KOPT-K1 (cell line): ENCODE results near the gene CALN1.
"Not testable (repeated sequence)": the region's sequence is repeated elsewhere in the genome, so short reads cannot be mapped to it uniquely, and the experiment has no call there.

ENCODE experiments used
- H3K27ac ChIP-seq: fragments of 200-600 bp; sonication (generic); 2 replicates; pipeline ENCODE4 v1.5.1; 2016; ENCODE audit warnings: antibody characterized with exemption, mild to moderate bottlenecking, low read depth, low read length; ENCODE audit not compliant: poor library complexity, severe bottlenecking
- H3K36me3 ChIP-seq: fragments of 200-600 bp; sonication (generic); 2 replicates; pipeline ENCODE4 v1.5.1; 2017; ENCODE audit warnings: antibody characterized with exemption, mild to moderate bottlenecking, low read length, moderate library complexity; ENCODE audit not compliant: insufficient read depth
- H3K9me3 ChIP-seq: fragments of 200-600 bp; sonication (generic); 2 replicates; pipeline ENCODE4 v1.5.1; 2017; ENCODE audit warnings: antibody characterized with exemption, low read length, mild to moderate bottlenecking; ENCODE audit not compliant: insufficient read depth, poor library complexity, severe bottlenecking

The CALN1 gene

DNA sequence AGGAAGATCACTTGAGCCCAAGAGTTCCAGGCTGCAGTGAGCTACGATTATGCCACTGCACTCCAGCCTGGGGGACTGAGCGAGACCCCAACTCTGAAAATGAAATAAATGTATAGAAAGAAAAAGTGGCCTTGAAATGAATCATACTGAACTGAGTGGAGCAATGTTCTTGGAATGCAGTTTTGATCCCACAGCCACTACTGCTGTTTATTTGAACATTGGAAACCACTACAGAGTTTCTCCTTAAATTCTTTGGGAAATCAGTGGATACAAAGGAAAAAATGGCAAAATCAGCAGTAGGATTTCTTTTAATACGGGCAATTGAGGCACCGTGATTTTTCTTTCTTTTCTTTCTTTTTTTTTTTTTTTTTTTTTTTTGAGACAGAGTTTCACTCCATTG, 642.8 kb downstream of the CALN1 start:
- Histone ChIP-seq H3K27ac (no peak overlapping the region), H3K36me3 (no peaks in the 10 kb centered on the region), H3K9me3 (no peaks in the 10 kb centered on the region)

DNA sequence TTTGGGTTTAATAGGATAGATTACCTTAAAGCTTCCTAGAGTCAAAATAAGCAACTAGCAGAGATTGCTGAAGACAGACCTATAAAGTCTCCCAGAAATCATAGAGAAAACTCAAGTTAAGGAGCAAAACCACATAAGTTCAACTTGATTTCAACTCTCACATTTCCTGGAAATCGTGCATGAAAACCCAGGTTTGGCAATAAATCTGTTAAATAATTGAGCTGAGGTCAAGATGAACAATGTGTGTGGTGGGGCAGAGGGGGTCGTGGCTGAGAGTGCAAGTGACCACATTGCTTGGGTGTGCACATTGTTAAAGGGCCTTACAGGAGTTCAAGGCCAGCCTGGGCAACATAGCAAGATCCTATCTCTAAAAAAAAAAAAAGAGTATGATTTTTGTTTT, 643.7 kb downstream of the CALN1 start:
- Histone ChIP-seq H3K36me3 (no peaks in the 10 kb centered on the region), H3K9me3 (no peaks in the 10 kb centered on the region), H3K27ac (no peak overlapping the region)

DNA sequence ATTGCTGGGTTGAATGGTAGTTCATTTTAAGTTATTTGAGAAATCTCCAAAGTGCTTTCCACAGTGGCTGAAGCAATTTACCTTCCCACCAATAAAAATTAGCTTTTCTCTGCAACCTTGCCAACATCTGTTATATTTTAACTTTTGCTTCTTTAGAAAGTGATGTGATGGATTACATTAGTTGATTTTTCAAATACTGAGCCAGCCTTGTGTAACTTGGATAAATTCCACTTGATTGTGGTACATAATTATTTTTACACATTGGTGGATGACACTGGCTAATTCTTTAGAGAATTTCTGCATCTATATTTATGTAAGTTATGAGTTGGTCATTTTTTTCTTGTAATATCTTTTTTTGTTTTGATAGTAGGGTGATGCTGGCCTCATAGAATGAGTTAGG, 646.1 kb downstream of the CALN1 start:
- peaks cover 8% of the 10 kb centered on the region for H3K9me3 ChIP-seq
- no peak overlapping the region for H3K27ac ChIP-seq
- no peaks in the 10 kb centered on the region for H3K36me3 ChIP-seq

DNA sequence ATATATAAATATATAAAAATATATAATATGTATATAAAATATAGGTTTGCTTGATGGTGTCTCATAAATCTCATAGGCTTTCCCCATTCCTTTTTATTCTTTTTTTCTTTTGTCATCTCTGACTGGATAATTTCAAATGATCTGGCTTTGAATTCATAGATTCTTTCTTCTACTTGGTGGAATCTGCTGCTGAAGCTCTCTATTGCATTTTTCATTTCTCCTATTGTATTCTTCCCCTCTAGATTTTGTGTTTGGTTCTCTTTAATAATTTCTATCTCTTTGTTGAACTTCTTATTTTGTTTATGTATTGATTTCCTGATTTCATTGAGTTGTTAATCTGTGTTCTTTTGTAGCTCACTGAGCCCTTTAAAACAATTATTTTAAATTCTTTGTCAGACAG, 650.8 kb downstream of the CALN1 start:
- no peak overlapping the region for H3K27ac ChIP-seq
- no peaks in the 10 kb centered on the region for H3K36me3 ChIP-seq
- peaks cover 8% of the 10 kb centered on the region for H3K9me3 ChIP-seq

DNA sequence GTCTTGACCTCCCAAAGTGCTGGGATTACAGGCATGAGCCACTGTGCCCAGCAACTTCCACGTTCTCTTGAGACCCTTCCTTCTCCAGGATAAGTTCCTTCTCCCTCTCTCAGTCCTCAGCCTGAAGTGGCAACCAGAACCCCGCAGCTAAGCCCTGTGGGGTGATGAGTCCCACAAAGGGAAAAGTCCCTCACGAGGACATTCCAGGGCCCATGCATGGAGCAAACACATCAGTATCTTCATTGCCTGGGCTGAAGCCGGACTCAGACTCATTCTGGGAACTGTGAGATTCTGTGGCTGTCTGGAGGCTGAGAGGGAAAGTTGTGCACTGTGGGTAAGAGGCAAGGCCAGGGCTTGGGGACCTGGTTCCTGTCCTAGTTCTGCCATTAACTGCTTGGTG, 657.3 kb downstream of the CALN1 start:
- Histone ChIP-seq H3K27ac (no peak overlapping the region), H3K9me3 (no peaks in the 10 kb centered on the region)

DNA sequence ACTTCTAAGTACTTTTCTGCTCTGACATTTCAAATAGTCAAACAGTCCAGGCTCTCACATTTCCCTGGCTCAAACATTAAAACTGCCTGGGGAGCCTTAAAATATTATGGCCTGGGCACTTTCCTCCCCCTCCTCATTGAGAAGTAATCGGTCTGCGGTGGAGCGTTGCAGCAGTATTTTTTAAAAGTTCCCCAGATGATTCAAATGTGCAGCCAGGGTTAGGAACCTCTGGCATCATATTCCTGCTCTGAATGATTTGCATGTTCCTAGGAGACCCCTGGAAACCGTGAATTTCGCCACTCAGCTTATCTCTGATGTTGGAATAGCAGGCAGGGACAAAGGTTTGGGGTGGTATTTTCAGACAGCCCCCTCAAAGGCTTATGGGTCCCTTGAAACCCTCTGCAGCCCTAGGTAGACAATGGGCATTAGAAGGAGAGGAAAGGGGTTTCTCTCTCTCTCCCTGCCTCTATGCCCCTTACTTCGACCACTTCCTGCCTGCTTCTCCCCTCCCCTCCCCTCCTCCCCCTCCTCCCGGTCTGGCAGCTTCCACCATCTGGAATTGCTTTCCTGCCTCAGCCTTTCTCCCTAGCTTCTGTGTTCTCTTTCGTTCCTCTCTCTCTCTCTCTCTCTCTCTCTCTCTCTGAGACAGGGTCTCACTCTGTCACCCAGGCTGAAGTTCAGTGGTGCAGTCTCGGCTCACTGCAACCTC, 658.0 kb downstream of the CALN1 start:
- no peaks in the 10 kb centered on the region for H3K36me3 ChIP-seq
- no peak overlapping the region for H3K27ac ChIP-seq
- no peaks in the 10 kb centered on the region for H3K9me3 ChIP-seq

More for the DNA sequence above, 657.3 kb downstream of the CALN1 start:
- H3K36me3 ChIP-seq, result no peaks in the 10 kb centered on the region

DNA sequence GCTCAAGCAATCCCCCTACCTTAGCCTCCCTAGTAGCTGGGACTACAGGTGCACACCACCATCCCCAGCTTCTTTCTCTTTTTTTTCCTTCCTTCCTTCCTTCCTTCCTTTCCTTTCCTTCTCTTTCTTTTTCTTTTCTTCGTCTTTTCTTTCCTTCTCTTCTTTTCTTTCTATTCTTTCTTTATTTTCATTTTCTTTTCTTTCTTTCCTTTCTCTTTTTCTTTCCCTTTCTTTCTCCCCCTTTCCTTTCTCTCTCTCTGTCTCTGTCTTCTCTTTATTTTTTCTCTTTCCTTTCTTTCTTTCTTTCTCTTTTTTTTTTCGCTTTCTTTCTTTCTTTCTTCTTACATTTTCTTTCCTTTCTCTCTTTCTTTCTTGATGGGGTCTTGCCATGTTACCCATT, 658.9 kb downstream of the CALN1 start:
- Histone ChIP-seq H3K36me3 (no peaks in the 10 kb centered on the region), H3K27ac (no peak overlapping the region), H3K9me3 (no peaks in the 10 kb centered on the region)

DNA sequence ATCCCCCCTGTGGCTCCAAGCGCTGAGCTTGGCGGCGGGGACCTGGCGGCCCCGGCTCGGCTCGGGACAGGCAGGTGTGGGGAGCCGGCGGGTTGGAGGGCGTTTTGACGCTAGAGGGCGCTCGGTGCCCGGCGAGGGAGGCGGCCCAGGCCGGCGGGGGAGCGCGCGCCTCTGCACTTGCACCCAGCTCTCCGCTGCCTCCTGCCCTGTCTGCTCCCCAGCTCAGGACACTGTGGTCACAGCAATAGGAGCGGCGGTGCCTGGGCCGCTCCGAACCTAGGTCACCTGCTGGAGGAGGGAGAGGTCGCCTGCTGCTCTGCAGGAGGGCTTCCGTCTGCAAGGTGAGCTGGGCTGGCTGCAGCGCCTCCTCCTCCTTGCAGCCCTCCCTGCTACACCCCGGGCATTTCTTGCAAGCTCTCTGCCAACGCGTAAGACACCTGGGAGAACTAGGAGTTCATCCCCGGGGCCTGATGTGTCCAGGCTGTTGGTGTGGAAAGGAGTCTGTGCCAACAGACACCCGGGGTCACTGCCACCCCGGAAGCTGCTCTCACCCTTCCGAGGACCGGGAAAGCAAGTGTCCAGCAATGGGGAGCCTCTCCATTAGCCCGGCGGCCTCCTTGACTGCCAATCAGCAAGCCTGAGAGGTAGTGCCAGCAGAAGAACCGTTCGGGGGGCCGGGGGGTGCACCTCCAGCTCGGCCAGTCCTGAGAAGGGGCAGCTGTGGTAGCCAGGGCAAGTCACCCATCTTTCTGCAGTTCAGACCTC, 659.8 kb downstream of the CALN1 start:
- Histone ChIP-seq H3K27ac (no peak overlapping the region), H3K36me3 (no peaks in the 10 kb centered on the region)

DNA sequence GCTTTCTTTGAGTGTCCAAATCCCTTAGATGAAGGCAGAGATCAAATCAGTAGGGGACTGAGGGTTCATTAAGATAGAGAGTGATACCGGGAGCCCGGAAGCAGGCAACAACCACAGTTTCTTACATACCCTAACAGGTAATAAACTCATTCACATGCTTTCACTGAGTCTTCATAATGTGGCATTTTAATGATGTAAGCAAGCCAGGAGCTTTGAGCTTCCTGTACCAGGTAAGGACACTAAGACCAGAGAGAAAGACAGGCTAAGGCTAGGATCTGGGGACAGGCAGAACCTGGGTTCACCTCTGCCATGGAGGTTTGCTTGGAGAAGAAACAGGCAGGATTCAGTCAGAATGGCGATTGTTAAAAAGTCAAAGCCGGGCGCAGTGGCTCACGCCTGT, 661.8 kb downstream of the CALN1 start:
- no peaks in the 10 kb centered on the region for H3K36me3 ChIP-seq
- no peak overlapping the region for H3K27ac ChIP-seq
- no peaks in the 10 kb centered on the region for H3K9me3 ChIP-seq

More for the DNA sequence above, 659.8 kb downstream of the CALN1 start:
- no peaks in the 10 kb centered on the region for H3K9me3 ChIP-seq

DNA sequence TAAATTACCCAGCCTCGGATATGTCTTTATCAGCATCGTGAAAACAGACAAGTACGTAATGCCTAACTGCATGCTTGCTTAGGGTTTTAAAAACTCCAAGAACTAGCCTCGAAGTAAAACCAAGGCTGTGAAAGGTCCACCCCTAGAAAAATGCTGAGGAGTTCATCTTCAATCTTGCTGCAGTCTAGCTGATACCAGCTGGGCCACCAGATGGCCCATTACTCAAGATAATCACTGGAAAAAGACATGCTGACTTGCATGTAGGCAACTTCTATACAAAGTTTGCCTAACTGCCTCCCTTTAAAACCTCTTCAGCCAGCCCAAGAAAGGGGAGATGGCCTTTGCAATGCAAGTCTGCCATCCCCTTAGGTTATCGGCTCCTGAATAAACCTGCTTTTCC, 666.1 kb downstream of the CALN1 start:
- no peak overlapping the region for H3K27ac ChIP-seq
- no peaks in the 10 kb centered on the region for H3K9me3 ChIP-seq

DNA sequence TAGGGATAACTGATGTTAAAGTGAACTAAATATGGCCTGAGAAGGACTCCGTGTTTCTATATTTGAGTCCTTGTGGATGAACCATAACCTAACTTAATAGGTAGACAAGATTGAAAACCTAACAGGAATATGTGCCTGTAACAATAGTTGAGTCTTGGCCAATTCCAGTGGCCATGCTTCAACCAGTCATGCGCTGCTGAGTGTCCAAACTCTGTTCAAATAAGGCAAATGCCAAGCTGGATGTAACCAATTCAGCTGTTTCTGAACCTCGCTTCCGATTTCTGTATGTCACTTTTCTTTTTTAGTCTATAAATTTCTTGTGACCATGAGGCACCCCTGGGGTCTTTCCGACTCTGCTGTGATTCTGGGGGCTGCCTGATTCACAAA, 672.0 kb downstream of the CALN1 start:
- H3K27ac ChIP-seq, result no peak overlapping the region
- no peaks in the 10 kb centered on the region for H3K36me3 ChIP-seq
- no peaks in the 10 kb centered on the region for H3K9me3 ChIP-seq

More for the DNA sequence above, 666.1 kb downstream of the CALN1 start:
- H3K36me3 ChIP-seq, result no peaks in the 10 kb centered on the region

DNA sequence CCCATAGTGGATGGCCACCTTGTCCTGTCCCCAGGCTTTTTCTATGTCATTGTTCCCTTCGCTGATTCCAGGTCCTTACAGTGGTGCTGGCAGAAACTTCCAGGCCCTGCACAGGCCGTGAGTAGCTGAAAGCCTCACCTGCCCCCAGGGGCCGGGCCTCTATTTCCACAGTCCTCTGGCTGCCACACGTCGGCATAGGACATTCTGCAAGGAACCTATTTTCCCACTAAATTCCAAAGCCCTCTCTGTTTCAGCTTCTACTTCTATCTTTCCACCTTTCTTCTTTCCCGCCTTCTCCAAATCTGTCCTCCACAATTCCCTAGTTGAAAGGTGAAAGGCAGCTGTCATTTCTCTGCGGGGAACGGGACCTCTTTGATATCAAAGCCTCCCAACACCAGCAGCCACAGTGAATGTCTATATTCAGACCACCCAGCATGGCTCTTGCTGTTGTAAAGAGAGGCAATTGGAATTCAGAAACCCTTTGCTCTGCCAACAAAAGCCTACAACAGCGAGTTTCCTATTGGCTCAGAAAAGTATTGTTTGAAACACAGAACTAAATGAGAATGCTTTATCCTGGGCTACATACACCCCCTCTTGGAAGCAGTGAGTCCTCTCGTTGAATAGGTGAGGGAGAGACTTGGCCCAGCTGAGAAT, 672.5 kb downstream of the CALN1 start:
- Histone ChIP-seq H3K27ac (no peak overlapping the region), H3K9me3 (no peaks in the 10 kb centered on the region), H3K36me3 (no peaks in the 10 kb centered on the region)

DNA sequence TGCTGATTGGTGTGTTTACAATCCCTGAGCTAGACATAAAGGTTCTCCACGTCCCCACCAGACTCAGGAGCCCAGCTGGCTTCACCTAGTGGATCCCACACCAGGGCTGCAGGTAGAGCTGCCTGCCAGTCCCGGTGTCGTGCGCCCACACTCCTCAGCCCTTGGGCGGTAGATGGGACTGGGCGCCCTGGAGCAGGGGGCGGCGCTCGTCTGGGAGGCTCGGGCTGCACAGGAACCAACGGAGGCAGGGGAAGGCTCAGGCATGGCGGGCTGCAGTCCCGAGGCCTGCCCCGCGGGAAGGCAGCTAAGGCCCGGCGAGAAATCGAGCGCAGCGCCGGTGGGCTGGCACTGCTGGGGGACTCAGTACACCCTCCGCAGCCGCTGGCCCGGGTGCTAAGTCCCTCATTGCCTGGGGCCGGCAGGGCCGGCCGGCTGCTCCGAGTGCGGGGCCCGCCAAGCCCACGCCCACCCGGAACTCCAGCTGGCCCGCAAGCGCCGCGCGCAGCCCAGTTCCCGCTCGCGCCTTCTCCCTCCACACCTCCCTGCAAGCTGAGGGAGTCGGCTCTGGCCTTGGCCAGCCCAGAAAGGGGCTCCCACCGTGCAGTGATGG, 674.1 kb downstream of the CALN1 start:
- H3K27ac ChIP-seq, H3K36me3 ChIP-seq, H3K9me3 ChIP-seq: not testable (repeated sequence)

DNA sequence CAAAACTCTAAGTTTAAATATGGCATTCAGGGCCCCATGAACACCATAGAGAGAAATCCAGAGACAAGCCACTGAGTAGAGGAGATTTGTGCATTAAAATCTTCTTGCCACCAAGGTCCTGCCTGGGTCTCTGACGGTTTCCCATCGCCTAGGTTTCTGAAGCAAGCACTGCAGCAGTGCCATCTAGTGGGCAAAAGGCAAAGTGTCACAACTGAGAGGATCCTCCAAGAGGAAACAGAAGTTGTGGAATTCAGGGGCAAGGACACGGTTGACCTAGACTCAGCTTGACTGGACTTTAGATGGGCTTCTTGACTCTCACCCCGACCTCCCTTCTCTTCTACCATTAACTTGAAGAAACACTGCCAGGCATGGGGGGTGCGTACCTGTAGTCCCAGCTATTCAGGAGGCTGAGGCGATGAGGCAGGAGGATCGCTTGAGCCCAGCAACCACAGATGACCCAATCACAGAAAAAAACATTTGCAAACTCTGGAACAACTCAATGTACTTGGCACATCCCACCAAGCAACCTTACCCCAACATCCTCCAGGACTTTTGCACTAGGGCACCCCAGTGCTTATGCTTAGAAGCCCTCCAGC, 676.1 kb downstream of the CALN1 start:
- no peaks in the 10 kb centered on the region for H3K9me3 ChIP-seq
- no peaks in the 10 kb centered on the region for H3K36me3 ChIP-seq
- H3K27ac ChIP-seq, result no peak overlapping the region
